Measurements from ENCODE around the gene SNF8.

The SNF8 gene

GRCh38 chr17:48892940-48893645 is 51.5 kb downstream of the SNF8 start:
- Histone ChIP-seq H3K36me3 (ENCODE audit: control insufficient read depth, insufficient read depth, low read length) (no peaks in the 10 kb centered on the region), H3K79me2 (no peaks in the 10 kb centered on the region), H2AFZ (peak overlapping the region; percentile 74), H3K4me2 (ENCODE audit: low read length) (peak overlapping the region; percentile 92), H3K27ac (peak overlapping the region; percentile 68), H3K9me3 (ENCODE audit: control insufficient read depth, low read length) (no peaks in the 10 kb centered on the region), H3K4me3 (ENCODE audit: low read depth, low read length) (peak overlapping the region; percentile 92), H3K9ac (peak overlapping the region; percentile 49), H3K27me3 (ENCODE audit: control insufficient read depth, insufficient read depth, low read length) (no peaks in the 10 kb centered on the region), H3K4me1 (no peaks in the 10 kb centered on the region)
- no peak for TF ChIP-seq CTCF (IDR thresholded peaks at IDR 0.05)

DNA sequence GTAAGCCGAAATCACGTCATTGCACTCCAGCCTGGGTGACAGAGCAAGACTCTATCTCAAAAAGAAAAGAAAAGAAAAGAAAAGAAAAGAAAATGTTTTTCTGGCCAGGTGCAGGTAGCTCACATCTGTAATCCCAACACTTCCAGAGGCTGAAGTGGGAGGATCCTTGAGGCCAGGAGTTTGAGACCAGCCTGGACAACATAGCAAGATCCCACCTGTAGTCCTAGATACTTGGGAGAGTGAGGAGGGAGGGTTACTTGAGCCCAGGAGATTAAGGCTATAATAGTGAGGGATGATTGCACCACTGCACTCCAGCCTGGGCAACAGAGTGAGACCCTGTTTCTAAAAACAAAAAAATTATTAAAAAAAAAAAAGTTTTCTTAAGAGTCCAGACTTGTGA is 54.6 kb downstream of the SNF8 start:
- no peaks in the 10 kb centered on the region for H3K36me3 ChIP-seq (ENCODE audit: control insufficient read depth, insufficient read depth, low read length)
- no peak overlapping the region for H3K4me3 ChIP-seq (ENCODE audit: low read depth, low read length)
- H3K79me2 ChIP-seq: no peaks in the 10 kb centered on the region
- no peaks in the 10 kb centered on the region for H3K27me3 ChIP-seq (ENCODE audit: control insufficient read depth, insufficient read depth, low read length)
- no peak overlapping the region for H3K4me2 ChIP-seq (ENCODE audit: low read length)
- H3K9ac ChIP-seq: no peak overlapping the region
- no peak overlapping the region for H2AFZ ChIP-seq
- H3K4me1 ChIP-seq: no peaks in the 10 kb centered on the region
- no peak overlapping the region for H3K27ac ChIP-seq
- no peaks in the 10 kb centered on the region for H3K9me3 ChIP-seq (ENCODE audit: control insufficient read depth, low read length)
- TF ChIP-seq CTCF (IDR thresholded peaks at IDR 0.05): no peak

GRCh38 chr17:48883171-48883570 is 61.5 kb downstream of the SNF8 start:
- no peaks in the 10 kb centered on the region for H3K27me3 ChIP-seq (ENCODE audit: control insufficient read depth, insufficient read depth, low read length)
- H3K4me2 ChIP-seq (ENCODE audit: low read length): no peak overlapping the region
- H2AFZ ChIP-seq: peak overlapping the region; percentile 40
- no peaks in the 10 kb centered on the region for H3K36me3 ChIP-seq (ENCODE audit: control insufficient read depth, insufficient read depth, low read length)
- H3K27ac ChIP-seq: no peak overlapping the region
- H3K79me2 ChIP-seq: no peaks in the 10 kb centered on the region
- no peaks in the 10 kb centered on the region for H3K9me3 ChIP-seq (ENCODE audit: control insufficient read depth, low read length)
- no peak for TF ChIP-seq CTCF (IDR thresholded peaks at IDR 0.05)
- no peaks in the 10 kb centered on the region for H3K4me1 ChIP-seq
- no peak overlapping the region for H3K4me3 ChIP-seq (ENCODE audit: low read depth, low read length)
- H3K9ac ChIP-seq: no peak overlapping the region

DNA sequence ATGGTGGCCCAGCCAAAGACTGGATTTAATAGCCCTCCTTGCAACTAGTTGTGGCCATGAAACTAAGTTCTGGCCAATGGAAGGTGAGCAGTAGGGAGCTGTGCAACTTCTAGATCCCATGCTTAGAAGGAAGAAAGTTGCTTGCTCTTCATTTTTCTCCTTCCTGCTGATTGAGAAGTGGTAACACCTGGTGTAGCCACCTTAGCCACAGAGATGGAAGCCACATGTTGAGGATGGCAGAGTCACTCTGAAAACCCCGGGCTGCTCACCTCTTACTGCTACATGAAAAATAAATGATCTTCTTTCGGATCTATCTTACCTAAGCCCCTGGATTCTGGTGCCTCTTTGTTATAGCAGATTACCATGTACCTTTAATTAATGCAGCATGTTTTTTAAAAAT is 62.4 kb downstream of the SNF8 start:
- Histone ChIP-seq H3K4me3 (ENCODE audit: low read depth, low read length) (no peak overlapping the region), H3K9me3 (ENCODE audit: control insufficient read depth, low read length) (no peaks in the 10 kb centered on the region), H3K4me1 (no peaks in the 10 kb centered on the region), H3K27ac (no peak overlapping the region), H3K9ac (no peak overlapping the region), H3K36me3 (ENCODE audit: control insufficient read depth, insufficient read depth, low read length) (no peaks in the 10 kb centered on the region), H3K79me2 (no peaks in the 10 kb centered on the region), H3K27me3 (ENCODE audit: control insufficient read depth, insufficient read depth, low read length) (no peaks in the 10 kb centered on the region), H3K4me2 (ENCODE audit: low read length) (no peak overlapping the region), H2AFZ (no peak overlapping the region)
- TF ChIP-seq CTCF (IDR thresholded peaks at IDR 0.05): no peak
